ENCODE results near the gene PRKD3.
"Not testable (repeated sequence)": the region's sequence is repeated elsewhere in the genome, so short reads cannot be mapped to it uniquely, and the experiment has no call there.

PRKD3 gene

GRCh38 chr2:37297632-37298031, 27.0 kb downstream of the PRKD3 start:
- TF ChIP-seq CTCF (IDR thresholded peaks at IDR 0.05; ENCODE audit: insufficient read depth, low read length) = no peak
- TF ChIP-seq POLR2AphosphoS5 (IDR thresholded peaks at IDR 0.05; ENCODE audit: low read depth) = no peak
- no peak for TF ChIP-seq REST (IDR thresholded peaks at IDR 0.05; ENCODE audit: insufficient replicate concordance, low read depth)
- TF ChIP-seq SPI1 (IDR thresholded peaks at IDR 0.05; ENCODE audit: borderline replicate concordance, low read depth) = no peak
- TF ChIP-seq GABPA (IDR thresholded peaks at IDR 0.05; ENCODE audit: low read depth) = no peak
- H3K27ac ChIP-seq (replicated peaks) = no peak overlapping the region
- DNase-seq (ENCODE audit: low read depth in 1 of 2, low spot score in 1 of 2) = no peak
- H3K27me3 ChIP-seq (ENCODE audit: insufficient read depth, poor library complexity, severe bottlenecking) = no peaks in the 10 kb centered on the region
- H3K4me3 ChIP-seq (replicated peaks; ENCODE audit: insufficient read depth, low read length) = no peak overlapping the region

- Histone ChIP-seq H3K27ac (replicated peaks) (no peak overlapping the region), H3K27me3 (ENCODE audit: insufficient read depth, poor library complexity, severe bottlenecking) (no peaks in the 10 kb centered on the region), H3K4me3 (replicated peaks; ENCODE audit: insufficient read depth, low read length) (no peak overlapping the region)
- TF ChIP-seq CTCF (IDR thresholded peaks at IDR 0.05; ENCODE audit: insufficient read depth, low read length) (no peak), GABPA (IDR thresholded peaks at IDR 0.05; ENCODE audit: low read depth) (no peak), REST (IDR thresholded peaks at IDR 0.05; ENCODE audit: insufficient replicate concordance, low read depth) (no peak), SPI1 (IDR thresholded peaks at IDR 0.05; ENCODE audit: borderline replicate concordance, low read depth) (no peak), POLR2AphosphoS5 (IDR thresholded peaks at IDR 0.05; ENCODE audit: low read depth) (no peak)
- DNase-seq (ENCODE audit: low read depth in 1 of 2, low spot score in 1 of 2) = no peak
Measured at GRCh38 chr2:37295469-37296073, 29.1 kb downstream of the PRKD3 start.

- not testable (repeated sequence) for H3K4me3 ChIP-seq (replicated peaks; ENCODE audit: insufficient read depth, low read length); H3K27ac ChIP-seq (replicated peaks); H3K27me3 ChIP-seq (ENCODE audit: insufficient read depth, poor library complexity, severe bottlenecking); DNase-seq (ENCODE audit: low read depth in 1 of 2, low spot score in 1 of 2)
Measured at GRCh38 chr2:37294858-37295257, 29.8 kb downstream of the PRKD3 start.

GRCh38 chr2:37291680-37292079, 33.0 kb downstream of the PRKD3 start:
- Histone ChIP-seq H3K4me3 (replicated peaks; ENCODE audit: insufficient read depth, low read length) (no peak overlapping the region), H3K27ac (replicated peaks) (no peak overlapping the region), H3K27me3 (ENCODE audit: insufficient read depth, poor library complexity, severe bottlenecking) (no peaks in the 10 kb centered on the region)
- TF ChIP-seq SPI1 (IDR thresholded peaks at IDR 0.05; ENCODE audit: borderline replicate concordance, low read depth) (no peak), GABPA (IDR thresholded peaks at IDR 0.05; ENCODE audit: low read depth) (no peak), POLR2AphosphoS5 (IDR thresholded peaks at IDR 0.05; ENCODE audit: low read depth) (no peak), CTCF (IDR thresholded peaks at IDR 0.05; ENCODE audit: insufficient read depth, low read length) (no peak), REST (IDR thresholded peaks at IDR 0.05; ENCODE audit: insufficient replicate concordance, low read depth) (no peak)
- no peak for DNase-seq (ENCODE audit: low read depth in 1 of 2, low spot score in 1 of 2)

Data from HL-60 (cell line).